Endothelial cell (in vitro differentiated cells): Measurements from ENCODE around the gene KLK14. TPM values are rescaled to one million over a fixed set of nuclear protein-coding genes. Genes with fewer than 3 reads are reported as not detected.

Experiments
- DNase-seq: peaks from one replicate; pipeline ENCODE4 v3.0.0; 2021; ENCODE audit warnings: low spot score
- H3K27ac Mint-ChIP-seq: one replicate; pipeline ENCODE4 v1.8.0; 2021; ENCODE audit warnings: mixed read lengths, inconsistent platforms; ENCODE audit not compliant: unreplicated experiment
- H3K27me3 Mint-ChIP-seq: one replicate; pipeline ENCODE4 v1.8.0; 2021; ENCODE audit warnings: mild to moderate bottlenecking, moderate library complexity, mixed read lengths, inconsistent platforms; ENCODE audit not compliant: unreplicated experiment
- H3K36me3 Mint-ChIP-seq: one replicate; pipeline ENCODE4 v1.8.0; 2021; ENCODE audit warnings: mild to moderate bottlenecking, low read depth, mixed read lengths, inconsistent platforms; ENCODE audit not compliant: unreplicated experiment
- H3K4me1 Mint-ChIP-seq: one replicate; pipeline ENCODE4 v1.8.0; 2021; ENCODE audit warnings: mild to moderate bottlenecking, mixed read lengths, inconsistent platforms; ENCODE audit not compliant: unreplicated experiment
- H3K4me3 Mint-ChIP-seq: one replicate; pipeline ENCODE4 v1.8.0; 2021; ENCODE audit warnings: mild to moderate bottlenecking, mixed read lengths, inconsistent platforms; ENCODE audit not compliant: unreplicated experiment
- H3K9me3 Mint-ChIP-seq: one replicate; pipeline ENCODE4 v1.8.0; 2021; ENCODE audit warnings: mixed read lengths, inconsistent platforms; ENCODE audit not compliant: unreplicated experiment
- total RNA-seq: library from RNA; stranded (reverse); fragmentation: NEBNext Ultra II Directional; extraction: Animal tissue kit (Norgen Biotek cat#: 25700); gene quantifications from one replicate; pipeline ENCODE4 v1.2.1, GENCODE V29; 2021; ENCODE audit not compliant: unreplicated experiment
- TF ChIP-seq, protein P1 (sequence below): fragments of 200-600 bp; sonication (generic); IDR thresholded peaks from one replicate; pipeline ENCODE4 v1.5.0; 2021; ENCODE audit warnings: antibody characterized with exemption; ENCODE audit not compliant: unreplicated experiment

Gene KLK14
- total RNA-seq, 1 donor from 2014 or later = not detected

DNA sequence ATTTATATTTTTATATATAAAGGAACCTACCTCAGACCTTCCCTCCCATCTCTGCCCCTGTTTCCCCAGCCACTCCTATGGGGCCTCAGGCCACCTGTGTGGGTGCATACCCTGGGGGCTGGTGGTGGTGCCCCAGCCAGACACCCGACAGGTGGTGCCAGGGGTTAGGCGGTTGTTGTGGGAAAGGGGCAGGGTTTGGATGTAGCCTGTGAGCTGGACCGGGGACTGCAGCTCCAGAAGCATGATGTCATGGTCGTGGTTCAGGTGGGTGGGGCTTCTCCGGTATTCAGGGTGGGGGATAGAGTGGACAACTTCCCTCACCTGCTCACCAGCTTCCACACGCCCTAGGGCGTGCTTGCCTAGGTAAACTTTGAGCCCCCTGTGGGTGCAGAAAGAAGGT, 23.0 kb downstream of the KLK14 start:
- TF ChIP-seq, protein P1, sequence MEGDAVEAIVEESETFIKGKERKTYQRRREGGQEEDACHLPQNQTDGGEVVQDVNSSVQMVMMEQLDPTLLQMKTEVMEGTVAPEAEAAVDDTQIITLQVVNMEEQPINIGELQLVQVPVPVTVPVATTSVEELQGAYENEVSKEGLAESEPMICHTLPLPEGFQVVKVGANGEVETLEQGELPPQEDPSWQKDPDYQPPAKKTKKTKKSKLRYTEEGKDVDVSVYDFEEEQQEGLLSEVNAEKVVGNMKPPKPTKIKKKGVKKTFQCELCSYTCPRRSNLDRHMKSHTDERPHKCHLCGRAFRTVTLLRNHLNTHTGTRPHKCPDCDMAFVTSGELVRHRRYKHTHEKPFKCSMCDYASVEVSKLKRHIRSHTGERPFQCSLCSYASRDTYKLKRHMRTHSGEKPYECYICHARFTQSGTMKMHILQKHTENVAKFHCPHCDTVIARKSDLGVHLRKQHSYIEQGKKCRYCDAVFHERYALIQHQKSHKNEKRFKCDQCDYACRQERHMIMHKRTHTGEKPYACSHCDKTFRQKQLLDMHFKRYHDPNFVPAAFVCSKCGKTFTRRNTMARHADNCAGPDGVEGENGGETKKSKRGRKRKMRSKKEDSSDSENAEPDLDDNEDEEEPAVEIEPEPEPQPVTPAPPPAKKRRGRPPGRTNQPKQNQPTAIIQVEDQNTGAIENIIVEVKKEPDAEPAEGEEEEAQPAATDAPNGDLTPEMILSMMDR = no peak
- H3K4me1 Mint-ChIP-seq = no peaks in the 10 kb centered on the region
- DNase-seq = no peak
- H3K9me3 Mint-ChIP-seq = no peaks in the 10 kb centered on the region
- H3K4me3 Mint-ChIP-seq = no peak overlapping the region
- H3K36me3 Mint-ChIP-seq = no peaks in the 10 kb centered on the region
- H3K27me3 Mint-ChIP-seq = peaks cover 8% of the 10 kb centered on the region
- H3K27ac Mint-ChIP-seq = no peak overlapping the region

DNA sequence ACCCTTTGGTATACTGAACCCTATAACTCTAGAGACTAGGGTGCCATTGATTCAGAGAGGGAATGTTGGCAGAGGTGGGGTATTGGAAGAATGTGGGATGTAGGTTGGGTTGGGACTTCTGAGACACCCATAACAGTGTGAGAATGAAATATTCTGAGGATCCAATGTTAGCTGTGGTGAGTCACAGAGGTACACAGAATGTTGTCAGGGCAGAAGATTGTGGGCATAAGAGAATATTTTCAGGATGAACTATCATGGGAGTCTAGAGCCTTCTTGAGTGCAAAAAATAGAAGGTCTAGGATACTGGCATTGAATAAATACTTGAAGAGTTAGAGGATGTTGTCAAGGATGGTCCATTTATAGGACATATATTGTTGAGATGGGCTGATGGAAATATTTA, 26.8 kb downstream of the KLK14 start:
- Mint-ChIP-seq H3K4me3 (no peak overlapping the region), H3K4me1 (no peaks in the 10 kb centered on the region), H3K36me3 (no peaks in the 10 kb centered on the region), H3K27ac (no peak overlapping the region), H3K27me3 (peaks cover 6% of the 10 kb centered on the region), H3K9me3 (no peaks in the 10 kb centered on the region)
- no peak for DNase-seq
- TF ChIP-seq, protein P1 = no peak

DNA sequence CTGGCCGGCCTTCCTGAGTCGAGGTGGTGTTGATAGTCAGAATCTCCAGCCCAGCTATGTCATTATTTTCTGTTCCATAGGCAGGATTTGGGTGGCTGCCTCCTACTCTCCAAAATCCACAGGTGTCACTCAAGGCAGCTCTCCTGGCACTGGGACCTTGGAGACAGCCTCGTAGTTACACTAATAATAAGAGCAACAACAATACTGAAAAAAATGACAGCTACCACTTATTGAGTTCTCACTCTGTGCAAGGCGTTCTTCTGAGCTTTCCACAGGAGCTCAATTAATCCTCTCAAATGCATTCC, 35.7 kb downstream of the KLK14 start:
- no peaks in the 10 kb centered on the region for H3K36me3 Mint-ChIP-seq
- H3K4me3 Mint-ChIP-seq = no peak overlapping the region
- peaks cover 16% of the 10 kb centered on the region for H3K4me1 Mint-ChIP-seq

DNA sequence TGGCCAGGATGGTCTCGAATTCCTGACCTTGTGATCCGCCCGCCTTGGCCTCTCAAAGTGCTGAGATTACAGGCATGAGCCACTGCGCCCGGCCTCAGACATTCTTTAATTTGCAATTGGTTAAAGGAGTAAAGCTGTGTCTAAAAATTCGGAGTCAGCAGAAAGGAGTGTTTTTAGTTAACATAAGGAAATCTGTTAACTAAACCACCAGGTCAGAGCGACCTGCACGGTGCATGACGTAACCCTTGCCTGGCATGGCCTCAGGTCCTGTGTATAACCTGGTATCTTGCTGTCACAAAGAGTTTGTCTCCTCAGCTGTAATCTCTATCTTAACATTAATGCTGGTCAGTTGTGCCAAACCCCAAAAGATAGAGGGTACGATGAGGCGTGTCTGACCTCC, 38.4 kb downstream of the KLK14 start:
- Mint-ChIP-seq H3K27ac (no peak overlapping the region), H3K36me3 (no peaks in the 10 kb centered on the region), H3K9me3 (no peaks in the 10 kb centered on the region), H3K4me1 (peaks cover 16% of the 10 kb centered on the region), H3K4me3 (no peak overlapping the region), H3K27me3 (peaks cover 6% of the 10 kb centered on the region)
- no peak for DNase-seq
- TF ChIP-seq, protein P1 = no peak

More for the DNA sequence above, 35.7 kb downstream of the KLK14 start:
- no peak for DNase-seq
- Mint-ChIP-seq H3K27me3 (peaks cover 6% of the 10 kb centered on the region), H3K27ac (peak overlapping the region; percentile 94), H3K9me3 (no peaks in the 10 kb centered on the region)
- TF ChIP-seq, protein P1 = no peak

DNA sequence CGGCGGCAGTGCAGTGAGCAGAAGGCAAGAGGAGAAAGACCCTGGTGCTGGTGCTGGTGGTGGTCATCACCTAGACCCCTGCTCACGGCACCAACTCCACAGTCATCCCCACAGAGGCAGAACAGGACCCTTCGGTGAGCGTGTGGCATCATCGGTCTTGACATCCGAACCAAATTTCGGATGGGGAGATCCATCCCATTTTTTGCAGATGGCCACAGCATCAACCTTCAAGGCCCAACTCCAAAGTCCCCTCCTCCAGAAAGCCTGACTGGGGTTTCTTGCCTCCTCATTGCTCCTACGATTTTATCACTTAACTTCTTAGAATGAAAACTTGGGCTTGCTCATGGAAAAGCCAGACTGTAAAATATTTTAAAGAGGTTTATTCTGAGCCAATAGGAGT, 39.2 kb downstream of the KLK14 start:
- Mint-ChIP-seq H3K36me3 (no peaks in the 10 kb centered on the region), H3K27me3 (peaks cover 6% of the 10 kb centered on the region), H3K4me3 (no peak overlapping the region), H3K27ac (no peak overlapping the region), H3K4me1 (peaks cover 16% of the 10 kb centered on the region), H3K9me3 (no peaks in the 10 kb centered on the region)
- TF ChIP-seq, protein P1 = no peak
- DNase-seq = no peak
